HG03097 (cell line): ENCODE results near the gene AURKAIP1.

Experiments used
- ATAC-seq: cut with Tn5 transposase; IDR thresholded peaks from one replicate; pipeline ENCODE4 v1.9.1; 2021; ENCODE audit not compliant: unreplicated experiment, low FRiP score

AURKAIP1 gene

GRCh38 chr1:1364266-1364665 lies 10.7 kb downstream of the AURKAIP1 start:
- ATAC-seq = no peak

- no peak for ATAC-seq
These were observed 13.0 kb downstream of the AURKAIP1 start for GRCh38 chr1:1361982-1362423.

DNA sequence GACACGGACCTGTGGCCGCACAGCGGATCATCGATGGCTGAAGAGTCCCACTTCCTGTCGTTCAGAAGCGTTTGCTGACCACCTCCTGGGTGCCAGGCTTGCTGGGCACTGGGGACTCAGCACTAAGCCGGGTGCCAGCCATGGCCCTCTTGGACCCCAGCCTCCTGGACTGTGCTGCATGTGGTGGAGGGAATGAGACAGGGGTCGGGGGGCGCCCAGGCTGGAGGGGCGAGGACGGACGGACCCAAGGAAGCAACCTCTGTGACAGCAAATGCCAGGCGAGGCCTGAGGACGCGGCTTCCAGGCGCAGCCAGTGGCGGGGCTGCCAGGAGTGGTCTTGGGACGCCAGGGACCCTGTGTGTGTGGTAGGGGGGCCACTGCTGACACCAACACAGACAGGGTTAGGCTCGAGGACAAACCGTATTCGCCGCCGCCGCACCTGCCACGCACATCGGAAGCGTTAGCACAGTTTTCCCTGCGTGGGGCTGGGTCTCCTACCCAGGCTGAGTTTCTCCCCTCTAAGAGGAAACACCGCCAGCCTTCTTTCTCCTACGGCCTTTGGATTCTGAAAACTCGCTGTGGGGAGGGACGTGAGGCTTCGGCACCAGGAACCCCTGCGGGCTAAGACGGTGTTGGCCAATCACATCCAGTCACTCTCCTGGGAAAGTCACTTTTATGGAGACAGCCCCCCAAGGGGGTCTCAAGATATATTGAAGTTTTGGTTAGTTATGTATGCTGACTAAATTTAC lies 13.6 kb downstream of the AURKAIP1 start:
- no peak for ATAC-seq

GRCh38 chr1:1360506-1361169 lies 14.4 kb downstream of the AURKAIP1 start:
- ATAC-seq = no peak

DNA sequence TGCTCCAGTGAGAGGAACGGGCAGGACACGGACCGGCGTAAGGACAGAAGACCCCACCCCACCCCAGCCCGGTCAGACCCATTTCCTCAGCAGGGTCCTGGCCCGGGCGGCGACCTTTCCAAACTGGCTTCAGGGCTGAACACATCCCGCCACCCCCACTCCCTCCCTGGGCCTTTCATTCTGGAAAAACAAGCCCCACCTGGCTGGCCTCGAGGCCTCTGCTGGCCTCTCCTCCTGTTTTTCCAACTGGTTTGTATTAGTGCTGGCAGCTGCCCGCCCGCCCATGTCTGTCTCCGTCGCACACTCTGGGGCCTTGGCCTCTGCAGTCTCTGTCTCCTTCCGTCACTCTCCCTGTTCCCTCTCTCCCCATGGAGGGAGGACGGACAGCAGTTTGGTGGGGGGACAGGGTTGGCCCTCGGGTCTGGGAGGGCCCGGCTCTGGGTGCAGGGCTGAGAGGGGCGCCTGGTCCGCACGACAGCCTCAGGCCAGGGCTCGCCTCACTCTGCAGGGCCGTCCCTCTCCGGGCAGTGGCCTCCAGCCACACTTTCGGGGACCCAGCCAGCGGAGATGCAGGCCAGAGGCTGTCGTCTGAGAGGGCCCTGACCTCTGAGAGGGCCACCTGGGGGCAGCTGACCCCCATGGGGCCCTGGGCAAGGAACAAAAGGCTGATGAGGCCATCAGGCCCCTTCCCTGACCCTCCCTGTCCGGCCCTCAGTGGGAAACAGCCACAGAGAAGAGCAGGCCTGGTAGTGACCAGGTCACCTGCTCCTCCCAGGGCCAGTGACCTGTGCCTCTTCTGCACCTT lies 15.1 kb downstream of the AURKAIP1 start:
- no peak for ATAC-seq

- no peak for ATAC-seq
These were observed 15.7 kb downstream of the AURKAIP1 start for GRCh38 chr1:1359308-1359663.

- ATAC-seq = no peak
These were observed 16.4 kb downstream of the AURKAIP1 start, which contains the start of gene MXRA8 for GRCh38 chr1:1358433-1359271. MXRA8 (minus strand) TSS chr1:1358555; CDS start chr1:1358504, 51 bp downstream.

GRCh38 chr1:1357871-1358432 lies 17.1 kb downstream of the AURKAIP1 start:
- no peak for ATAC-seq

DNA sequence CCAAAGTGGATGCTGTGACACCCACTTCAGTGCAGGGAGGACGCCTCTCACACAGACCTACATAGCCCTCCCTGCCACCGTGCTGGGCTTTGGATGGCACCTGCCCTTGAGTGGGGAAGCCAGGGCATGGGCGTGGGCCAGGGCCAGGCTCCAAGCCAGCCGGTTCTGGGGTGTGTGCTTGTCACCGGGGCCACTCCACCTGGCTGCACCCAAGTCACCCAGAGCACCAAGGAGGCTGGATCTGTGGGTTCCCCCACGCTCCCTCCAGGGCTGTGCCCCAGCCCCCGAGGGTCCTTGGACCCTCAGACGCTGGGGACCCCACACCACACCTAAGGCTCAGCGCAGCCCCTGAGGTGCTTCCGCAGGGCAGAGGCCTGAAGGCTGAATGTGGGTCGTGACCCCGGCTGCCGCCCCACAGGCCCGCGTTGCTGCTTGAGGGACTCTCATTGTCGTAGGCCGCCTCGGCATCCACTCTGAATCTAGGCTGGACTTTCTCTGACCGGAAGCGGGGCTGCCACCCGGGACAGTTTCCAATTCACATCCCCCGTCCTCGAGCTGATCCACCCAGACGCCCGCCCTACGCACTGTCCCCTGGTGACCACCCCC lies 18.1 kb downstream of the AURKAIP1 start:
- no peak for ATAC-seq

GRCh38 chr1:1356166-1356795 lies 18.7 kb downstream of the AURKAIP1 start:
- no peak for ATAC-seq

DNA sequence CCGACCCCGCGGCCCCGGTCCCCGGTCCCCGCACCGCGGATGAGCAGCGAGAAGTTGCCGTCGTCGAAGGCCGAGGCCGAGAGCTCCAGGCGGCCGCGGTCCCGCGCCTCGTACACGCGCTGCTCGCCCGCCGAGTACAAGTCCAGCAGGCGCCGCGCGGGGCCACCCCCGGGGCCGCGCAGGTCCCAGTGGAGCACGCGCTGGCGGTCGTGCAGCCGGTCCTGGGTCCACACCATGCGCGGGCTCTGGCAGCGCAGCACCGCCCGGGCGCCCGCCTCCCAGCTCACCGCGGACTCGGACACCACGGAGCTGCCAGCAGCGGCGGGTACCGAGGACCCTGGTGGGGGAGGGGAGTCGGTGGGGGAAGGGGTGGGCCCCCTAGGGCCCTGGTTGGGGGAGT lies 19.6 kb downstream of the AURKAIP1 start:
- no peak for ATAC-seq

GRCh38 chr1:1354271-1355247 lies 20.4 kb downstream of the AURKAIP1 start:
- ATAC-seq = no peak

DNA sequence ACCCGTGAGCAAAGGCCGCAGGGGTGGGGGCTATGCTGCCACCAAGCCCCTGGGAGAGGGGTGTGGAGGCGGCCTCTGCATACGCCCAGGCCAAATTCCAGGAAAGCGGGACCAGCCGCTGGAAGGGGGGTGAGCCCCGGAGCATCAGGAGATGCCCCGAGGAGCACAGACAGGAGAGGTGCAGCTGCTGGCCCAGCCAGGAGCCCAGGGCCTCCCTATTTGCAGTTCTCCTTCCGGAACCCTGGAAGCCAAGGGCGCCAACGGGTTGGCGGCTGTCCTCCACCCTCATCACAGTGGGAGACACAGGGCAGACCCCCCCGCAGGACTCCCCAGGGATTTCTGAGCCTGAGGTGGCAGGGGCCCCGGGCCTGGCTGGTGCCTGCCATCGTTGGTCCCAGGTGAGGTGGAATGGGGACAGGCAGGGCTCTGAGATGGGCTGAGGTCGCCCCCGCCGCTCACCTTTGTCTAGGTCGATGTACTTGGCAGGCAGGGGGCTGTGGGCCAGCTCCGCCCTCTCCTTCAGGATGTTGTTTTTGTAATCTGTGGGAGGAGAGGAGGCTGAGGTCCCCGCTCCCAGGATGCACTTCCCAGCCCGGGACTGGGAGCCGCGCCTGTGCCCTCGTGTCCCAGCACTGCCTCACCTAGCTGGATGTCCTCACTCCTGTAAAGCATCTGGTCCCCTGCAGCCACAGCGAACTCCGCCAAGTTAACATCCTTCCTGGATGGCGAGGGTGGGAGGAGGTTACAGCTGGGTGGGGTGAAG lies 21.4 kb downstream of the AURKAIP1 start:
- no peak for ATAC-seq

DNA sequence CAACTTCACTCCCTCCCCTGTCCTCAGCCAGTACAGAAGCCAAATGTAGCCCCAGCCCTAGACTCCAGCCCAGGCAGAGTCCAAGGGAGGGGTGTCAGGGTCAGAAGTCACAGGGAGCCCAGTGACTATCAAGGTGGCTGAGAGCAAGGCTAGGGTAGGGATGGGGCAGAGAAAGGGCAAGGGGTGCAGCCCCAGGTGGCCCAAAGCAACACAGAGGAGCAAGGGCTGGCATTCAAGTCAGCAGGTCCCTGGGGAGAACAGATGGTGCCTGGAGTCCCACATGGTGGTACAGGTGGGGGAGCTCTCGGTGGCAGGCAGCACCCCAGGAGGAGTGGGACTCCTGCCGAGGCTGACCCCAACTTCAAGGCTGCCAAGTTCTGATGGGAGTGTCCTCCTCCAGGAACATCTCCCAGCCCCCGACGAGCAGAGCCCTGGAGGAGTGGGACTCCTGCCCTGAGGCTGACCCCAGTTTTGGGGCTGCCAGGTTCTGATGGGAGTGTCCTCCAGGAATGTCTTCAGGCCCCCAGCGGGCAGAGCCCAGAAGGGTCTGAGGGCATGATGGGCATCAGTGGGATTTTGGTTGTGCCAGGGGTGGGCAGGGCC lies 22.1 kb downstream of the AURKAIP1 start:
- ATAC-seq = no peak

DNA sequence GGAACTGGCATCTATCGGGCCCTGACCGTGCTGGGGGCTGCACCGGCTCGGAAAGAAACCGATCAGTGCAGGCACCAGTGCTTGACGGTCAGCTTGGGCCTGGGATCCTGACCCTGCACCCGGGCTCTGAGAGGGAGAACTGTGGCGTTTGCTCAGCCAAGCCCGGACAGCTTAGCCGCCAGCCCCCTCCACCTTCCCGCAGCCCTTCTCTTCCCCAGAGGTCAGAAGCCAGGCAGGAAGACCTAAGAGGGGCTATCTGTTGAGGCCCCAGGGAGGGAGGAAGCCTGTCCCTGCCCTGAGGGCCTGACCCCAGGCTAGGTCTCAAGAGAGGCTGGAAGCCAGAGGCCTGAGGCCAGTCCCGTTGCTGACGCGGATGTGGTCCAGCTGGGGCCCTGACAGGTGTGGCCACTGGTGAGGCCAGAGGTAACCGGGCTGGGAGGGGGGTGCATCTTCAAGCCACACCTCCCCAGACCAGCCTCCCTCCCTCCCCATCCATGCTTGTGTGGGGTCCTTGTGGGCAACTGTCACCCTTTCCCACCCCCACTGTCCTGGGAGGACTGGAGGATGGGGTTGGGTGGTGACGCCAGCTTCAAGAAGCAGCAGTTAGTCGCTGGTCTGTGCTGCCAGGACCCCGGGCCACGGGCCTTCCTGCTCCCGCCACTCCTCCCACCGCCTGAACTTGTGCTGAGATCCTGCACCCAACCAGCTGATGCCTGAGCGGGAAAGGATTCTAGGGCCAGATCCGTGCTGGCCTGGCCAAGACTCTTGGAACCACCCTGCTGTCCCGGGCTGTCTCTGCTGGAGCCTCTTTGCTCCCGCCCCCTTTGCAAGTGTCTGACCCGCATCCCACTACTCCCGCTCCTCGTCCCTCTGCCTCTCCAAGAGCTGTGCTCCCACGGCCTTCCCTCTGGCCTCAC lies 23.2 kb downstream of the AURKAIP1 start:
- no peak for ATAC-seq
